ENCODE results near the gene MEIG1.

DNA sequence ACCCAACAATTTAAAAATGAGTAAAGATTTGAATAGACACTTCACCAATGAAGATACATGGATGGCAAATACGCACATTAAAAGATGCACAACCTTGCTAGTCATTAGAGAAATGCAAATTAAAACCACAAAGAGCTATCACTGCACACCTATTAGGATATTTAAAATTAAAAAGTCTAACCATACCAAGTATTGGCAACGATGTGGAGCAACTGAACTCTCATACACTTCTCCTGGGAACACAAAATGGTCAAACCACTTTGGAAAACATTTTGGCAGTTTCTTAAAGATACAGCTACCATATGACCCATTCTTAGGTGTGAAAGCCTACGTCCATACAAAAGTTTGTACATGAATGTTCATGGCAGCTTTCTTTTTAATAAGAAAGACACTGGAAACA lies 41.4 kb upstream of the MEIG1 start:
- TF ChIP-seq POLR2A (IDR thresholded peaks at IDR 0.05) (no peak), EP300 (IDR thresholded peaks at IDR 0.05) (no peak), POLR2AphosphoS5 (IDR thresholded peaks at IDR 0.05) (no peak)
- TF ChIP-seq, protein P1, sequence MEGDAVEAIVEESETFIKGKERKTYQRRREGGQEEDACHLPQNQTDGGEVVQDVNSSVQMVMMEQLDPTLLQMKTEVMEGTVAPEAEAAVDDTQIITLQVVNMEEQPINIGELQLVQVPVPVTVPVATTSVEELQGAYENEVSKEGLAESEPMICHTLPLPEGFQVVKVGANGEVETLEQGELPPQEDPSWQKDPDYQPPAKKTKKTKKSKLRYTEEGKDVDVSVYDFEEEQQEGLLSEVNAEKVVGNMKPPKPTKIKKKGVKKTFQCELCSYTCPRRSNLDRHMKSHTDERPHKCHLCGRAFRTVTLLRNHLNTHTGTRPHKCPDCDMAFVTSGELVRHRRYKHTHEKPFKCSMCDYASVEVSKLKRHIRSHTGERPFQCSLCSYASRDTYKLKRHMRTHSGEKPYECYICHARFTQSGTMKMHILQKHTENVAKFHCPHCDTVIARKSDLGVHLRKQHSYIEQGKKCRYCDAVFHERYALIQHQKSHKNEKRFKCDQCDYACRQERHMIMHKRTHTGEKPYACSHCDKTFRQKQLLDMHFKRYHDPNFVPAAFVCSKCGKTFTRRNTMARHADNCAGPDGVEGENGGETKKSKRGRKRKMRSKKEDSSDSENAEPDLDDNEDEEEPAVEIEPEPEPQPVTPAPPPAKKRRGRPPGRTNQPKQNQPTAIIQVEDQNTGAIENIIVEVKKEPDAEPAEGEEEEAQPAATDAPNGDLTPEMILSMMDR (IDR thresholded peaks at IDR 0.05), result no peak
